Activated naive CD8-positive, alpha-beta T cell (primary cell): ENCODE measurements around the gene KHDRBS2.

ENCODE experiments used
- H3K27ac Mint-ChIP-seq: one replicate; pipeline ENCODE4 v1.8.0; 2021; ENCODE audit warnings: mixed read lengths
- H3K27me3 Mint-ChIP-seq: one replicate; pipeline ENCODE4 v1.8.0; 2021; ENCODE audit warnings: mixed read lengths
- H3K36me3 Mint-ChIP-seq: one replicate; pipeline ENCODE4 v1.8.0; 2021; ENCODE audit warnings: mixed read lengths
- H3K4me1 Mint-ChIP-seq: one replicate; pipeline ENCODE4 v1.8.0; 2021; ENCODE audit warnings: low read depth, mixed read lengths
- H3K4me3 Mint-ChIP-seq: one replicate; pipeline ENCODE4 v1.8.0; 2021; ENCODE audit warnings: mild to moderate bottlenecking, mixed read lengths
- H3K9me3 Mint-ChIP-seq: one replicate; pipeline ENCODE4 v1.8.0; 2021; ENCODE audit warnings: low read depth, mixed read lengths

The KHDRBS2 gene

GRCh38 chr6:62103186-62103859 is 182.7 kb downstream of the KHDRBS2 start:
- no peak overlapping the region for H3K4me3 Mint-ChIP-seq
- H3K36me3 Mint-ChIP-seq: no peaks in the 10 kb centered on the region
- no peak overlapping the region for H3K27ac Mint-ChIP-seq
- H3K27me3 Mint-ChIP-seq: no peaks in the 10 kb centered on the region
- no peaks in the 10 kb centered on the region for H3K4me1 Mint-ChIP-seq
- peaks cover 16% of the 10 kb centered on the region for H3K9me3 Mint-ChIP-seq

- Mint-ChIP-seq H3K9me3 (peaks cover 16% of the 10 kb centered on the region), H3K36me3 (no peaks in the 10 kb centered on the region), H3K27me3 (no peaks in the 10 kb centered on the region), H3K27ac (no peak overlapping the region), H3K4me3 (no peak overlapping the region), H3K4me1 (no peaks in the 10 kb centered on the region)
These were observed 183.6 kb downstream of the KHDRBS2 start for GRCh38 chr6:62102387-62102786.

GRCh38 chr6:62090442-62091229 is 195.4 kb downstream of the KHDRBS2 start:
- Mint-ChIP-seq H3K36me3 (no peaks in the 10 kb centered on the region), H3K27me3 (no peaks in the 10 kb centered on the region), H3K27ac (no peak overlapping the region), H3K4me1 (no peaks in the 10 kb centered on the region), H3K9me3 (peaks cover 10% of the 10 kb centered on the region), H3K4me3 (no peak overlapping the region)

- no peaks in the 10 kb centered on the region for H3K36me3 Mint-ChIP-seq
- H3K27ac Mint-ChIP-seq: no peak overlapping the region
- H3K9me3 Mint-ChIP-seq: peaks cover 10% of the 10 kb centered on the region
- H3K27me3 Mint-ChIP-seq: no peaks in the 10 kb centered on the region
- no peaks in the 10 kb centered on the region for H3K4me1 Mint-ChIP-seq
- no peak overlapping the region for H3K4me3 Mint-ChIP-seq
These were observed 196.2 kb downstream of the KHDRBS2 start for GRCh38 chr6:62089781-62090180.

GRCh38 chr6:62086047-62086446 is 200.0 kb downstream of the KHDRBS2 start:
- Mint-ChIP-seq H3K4me3 (no peak overlapping the region), H3K36me3 (no peaks in the 10 kb centered on the region), H3K4me1 (no peaks in the 10 kb centered on the region), H3K9me3 (peaks cover 17% of the 10 kb centered on the region), H3K27ac (no peak overlapping the region), H3K27me3 (no peaks in the 10 kb centered on the region)

- Mint-ChIP-seq H3K27me3 (no peaks in the 10 kb centered on the region), H3K36me3 (no peaks in the 10 kb centered on the region), H3K9me3 (peaks cover 13% of the 10 kb centered on the region), H3K4me3 (no peak overlapping the region), H3K4me1 (no peaks in the 10 kb centered on the region), H3K27ac (no peak overlapping the region)
These were observed 210.2 kb downstream of the KHDRBS2 start for GRCh38 chr6:62075869-62076268.

GRCh38 chr6:62059901-62060300 is 226.1 kb downstream of the KHDRBS2 start:
- H3K9me3 Mint-ChIP-seq: peaks cover 21% of the 10 kb centered on the region
- no peaks in the 10 kb centered on the region for H3K36me3 Mint-ChIP-seq
- H3K27me3 Mint-ChIP-seq: no peaks in the 10 kb centered on the region
- no peaks in the 10 kb centered on the region for H3K4me1 Mint-ChIP-seq
- H3K27ac Mint-ChIP-seq: no peak overlapping the region
- H3K4me3 Mint-ChIP-seq: no peak overlapping the region

GRCh38 chr6:62057300-62057699 is 228.7 kb downstream of the KHDRBS2 start:
- H3K4me1 Mint-ChIP-seq: no peaks in the 10 kb centered on the region
- no peak overlapping the region for H3K4me3 Mint-ChIP-seq
- H3K36me3 Mint-ChIP-seq: no peaks in the 10 kb centered on the region
- H3K27ac Mint-ChIP-seq: no peak overlapping the region
- H3K9me3 Mint-ChIP-seq: peaks cover 21% of the 10 kb centered on the region
- H3K27me3 Mint-ChIP-seq: no peaks in the 10 kb centered on the region

GRCh38 chr6:62045502-62045901 is 240.5 kb downstream of the KHDRBS2 start:
- Mint-ChIP-seq H3K36me3 (no peaks in the 10 kb centered on the region), H3K27me3 (no peaks in the 10 kb centered on the region), H3K9me3 (peaks cover 8% of the 10 kb centered on the region), H3K4me3 (no peak overlapping the region), H3K4me1 (no peaks in the 10 kb centered on the region), H3K27ac (no peak overlapping the region)

GRCh38 chr6:62043084-62043483 is 242.9 kb downstream of the KHDRBS2 start:
- H3K4me1 Mint-ChIP-seq: no peaks in the 10 kb centered on the region
- H3K27me3 Mint-ChIP-seq: no peaks in the 10 kb centered on the region
- no peak overlapping the region for H3K4me3 Mint-ChIP-seq
- H3K9me3 Mint-ChIP-seq: peaks cover 8% of the 10 kb centered on the region
- no peak overlapping the region for H3K27ac Mint-ChIP-seq
- no peaks in the 10 kb centered on the region for H3K36me3 Mint-ChIP-seq

GRCh38 chr6:62042429-62042828 is 243.6 kb downstream of the KHDRBS2 start:
- Mint-ChIP-seq H3K9me3 (peaks cover 7% of the 10 kb centered on the region), H3K4me1 (no peaks in the 10 kb centered on the region), H3K27me3 (no peaks in the 10 kb centered on the region), H3K4me3 (no peak overlapping the region), H3K36me3 (no peaks in the 10 kb centered on the region), H3K27ac (no peak overlapping the region)

- Mint-ChIP-seq H3K4me1 (no peaks in the 10 kb centered on the region), H3K9me3 (peaks cover 11% of the 10 kb centered on the region), H3K4me3 (no peak overlapping the region), H3K27me3 (no peaks in the 10 kb centered on the region), H3K27ac (no peak overlapping the region), H3K36me3 (no peaks in the 10 kb centered on the region)
These were observed 246.4 kb downstream of the KHDRBS2 start for GRCh38 chr6:62039605-62040004.

GRCh38 chr6:62037445-62037844 is 248.6 kb downstream of the KHDRBS2 start:
- Mint-ChIP-seq H3K27me3 (no peaks in the 10 kb centered on the region), H3K36me3 (no peaks in the 10 kb centered on the region), H3K4me1 (no peaks in the 10 kb centered on the region), H3K27ac (no peak overlapping the region), H3K4me3 (no peak overlapping the region), H3K9me3 (peaks cover 18% of the 10 kb centered on the region)

- H3K9me3 Mint-ChIP-seq: peaks cover 15% of the 10 kb centered on the region
- no peak overlapping the region for H3K27ac Mint-ChIP-seq
- no peaks in the 10 kb centered on the region for H3K4me1 Mint-ChIP-seq
- no peaks in the 10 kb centered on the region for H3K36me3 Mint-ChIP-seq
- no peaks in the 10 kb centered on the region for H3K27me3 Mint-ChIP-seq
- H3K4me3 Mint-ChIP-seq: no peak overlapping the region
These were observed 250.1 kb downstream of the KHDRBS2 start for GRCh38 chr6:62035952-62036351.

- no peak overlapping the region for H3K27ac Mint-ChIP-seq
- H3K4me3 Mint-ChIP-seq: no peak overlapping the region
- H3K9me3 Mint-ChIP-seq: peaks cover 18% of the 10 kb centered on the region
- H3K36me3 Mint-ChIP-seq: no peaks in the 10 kb centered on the region
- no peaks in the 10 kb centered on the region for H3K27me3 Mint-ChIP-seq
- no peaks in the 10 kb centered on the region for H3K4me1 Mint-ChIP-seq
These were observed 272.3 kb downstream of the KHDRBS2 start for GRCh38 chr6:62013719-62014118.

GRCh38 chr6:62009445-62009844 is 276.6 kb downstream of the KHDRBS2 start:
- H3K27ac Mint-ChIP-seq: no peak overlapping the region
- H3K4me3 Mint-ChIP-seq: no peak overlapping the region
- H3K4me1 Mint-ChIP-seq: no peaks in the 10 kb centered on the region
- H3K36me3 Mint-ChIP-seq: no peaks in the 10 kb centered on the region
- H3K27me3 Mint-ChIP-seq: no peaks in the 10 kb centered on the region
- H3K9me3 Mint-ChIP-seq: peaks cover 12% of the 10 kb centered on the region
